ENCODE results near the gene GPI.
A peak's percentile ranks its signal among the peaks of the same experiment; 100 is the strongest.
"Not testable (repeated sequence)": the region's sequence is repeated elsewhere in the genome, so short reads cannot be mapped to it uniquely, and the experiment has no call there.

Gene GPI

DNA sequence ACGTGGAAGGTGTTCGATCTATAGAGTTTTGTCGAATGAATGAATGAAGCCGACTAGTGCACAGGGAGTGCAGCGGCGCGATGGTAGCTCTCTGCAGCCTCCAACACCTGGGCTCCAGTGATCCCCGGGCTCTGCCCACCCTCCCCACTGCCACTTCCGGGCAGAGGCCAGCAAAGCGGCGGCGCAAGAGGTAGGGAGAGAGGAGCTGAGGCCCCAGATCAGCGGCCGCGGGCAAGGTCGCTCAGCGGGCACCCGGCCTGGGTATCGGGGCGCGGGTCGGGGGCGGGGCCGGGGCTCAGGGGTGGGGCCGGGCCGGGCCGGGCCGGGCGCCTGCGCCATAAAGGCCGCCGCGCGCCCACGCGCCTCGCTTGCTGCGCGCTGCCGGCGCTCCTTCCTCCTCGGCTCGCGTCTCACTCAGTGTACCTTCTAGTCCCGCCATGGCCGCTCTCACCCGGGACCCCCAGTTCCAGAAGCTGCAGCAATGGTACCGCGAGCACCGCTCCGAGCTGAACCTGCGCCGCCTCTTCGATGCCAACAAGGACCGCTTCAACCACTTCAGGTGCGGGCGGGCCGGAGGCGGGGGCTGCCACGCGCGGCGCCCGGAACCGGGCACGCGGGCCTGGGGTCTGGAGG, at the start of gene GPI:
Gene GPI, plus strand, starts transcription at position 367 of the 633 bp plus-strand sequence. Its CDS starts 71 bp downstream, at position 438.
- peak; percentile 59 for DNase-seq (ENCODE audit: low read depth)

DNA sequence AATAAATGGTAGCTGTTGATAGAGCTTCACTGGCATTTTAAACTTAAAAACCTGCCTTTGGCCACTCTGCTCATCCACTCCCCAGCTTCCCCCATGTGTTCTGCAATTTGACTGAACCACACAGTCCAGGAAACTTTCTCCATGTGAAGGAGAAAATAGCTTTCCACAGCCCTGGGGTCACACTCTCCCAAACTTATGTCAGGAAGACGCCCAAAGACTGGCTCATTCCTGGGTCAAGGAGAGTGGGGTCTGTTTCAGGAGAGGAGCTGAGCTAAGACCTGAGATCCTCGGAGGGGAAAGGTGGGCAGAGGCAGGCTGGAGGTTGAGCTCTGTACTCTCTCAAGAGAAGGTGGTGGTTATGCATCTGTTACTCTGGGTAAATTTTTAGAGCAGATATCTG, 48.7 kb upstream of the GPI start:
- DNase-seq (ENCODE audit: low read depth): no peak

DNA sequence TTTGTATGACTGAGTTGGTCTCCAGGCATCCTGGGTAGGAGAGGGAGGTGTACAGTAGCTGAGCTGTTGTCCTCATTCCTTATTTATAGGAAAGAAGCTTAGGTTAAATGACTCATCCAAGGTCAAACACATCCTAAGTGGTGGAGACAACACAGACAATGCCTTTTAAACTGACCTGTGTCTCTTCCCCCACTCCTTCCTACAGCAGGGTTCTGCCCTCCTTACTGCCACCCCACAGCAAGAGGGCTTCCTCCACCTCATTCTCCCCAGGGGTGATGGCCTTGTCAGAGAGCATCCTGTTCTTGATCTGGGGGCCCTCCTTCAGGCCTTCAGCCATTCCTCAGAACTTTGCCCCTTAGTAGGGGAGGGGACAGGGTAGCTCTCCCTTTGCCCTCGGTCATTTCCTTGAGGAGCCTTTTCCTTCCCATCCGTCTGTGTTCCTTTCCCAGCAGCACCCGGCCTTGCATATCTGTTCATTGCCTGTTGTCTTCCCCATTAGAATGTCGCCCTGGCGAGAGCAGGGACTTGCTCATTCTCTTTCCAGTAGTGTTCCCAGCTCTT, 48.2 kb upstream of the GPI start:
- peak; percentile 82 for DNase-seq (ENCODE audit: low read depth)

DNA sequence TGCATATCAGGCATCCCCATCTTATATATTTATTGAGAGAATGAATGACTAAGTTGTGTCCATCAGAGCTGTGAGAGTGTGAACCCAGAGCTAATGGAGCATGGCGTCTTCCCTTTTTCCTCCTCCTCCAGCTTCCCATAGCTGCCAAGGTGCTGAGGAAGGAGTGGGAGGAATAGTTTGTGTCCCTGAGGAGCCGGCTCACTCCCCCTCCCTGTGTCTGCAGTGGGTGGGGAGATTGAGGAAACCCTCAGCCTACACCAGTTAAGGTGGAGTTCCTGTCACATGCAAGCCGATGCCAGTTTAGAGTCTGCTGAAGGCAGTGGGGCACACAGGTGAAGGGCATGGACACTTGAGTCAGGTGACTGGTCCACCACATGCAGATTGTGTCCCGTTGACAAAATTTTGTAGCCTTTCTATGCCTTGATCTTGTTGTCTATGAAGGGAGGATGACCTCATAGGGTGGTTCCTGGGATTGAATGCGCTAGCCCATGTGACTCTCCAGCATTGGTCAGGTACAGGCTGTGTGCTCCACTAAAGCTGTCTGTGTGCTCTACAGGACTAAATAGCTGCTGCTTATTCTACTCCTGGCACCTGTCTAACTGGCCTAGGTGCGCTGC, 47.6 kb upstream of the GPI start:
- peak; percentile 37 for DNase-seq (ENCODE audit: low read depth)

DNA sequence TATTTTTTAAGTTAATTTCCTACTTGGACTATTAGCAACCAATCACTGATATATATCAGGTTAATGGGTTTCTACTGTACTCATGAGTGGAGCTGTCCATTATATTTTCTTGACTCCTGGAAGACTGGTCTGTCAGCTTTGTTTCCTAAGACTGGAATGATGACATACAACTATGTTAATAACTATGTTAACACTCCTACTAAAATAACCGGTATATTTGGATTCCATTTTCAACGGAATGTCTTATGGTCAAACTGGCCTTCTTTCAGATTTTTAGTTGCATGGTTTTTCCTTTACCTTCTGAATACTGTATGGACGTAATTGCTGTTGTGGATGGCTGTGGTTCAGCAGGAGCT, 45.8 kb upstream of the GPI start:
- no peak for DNase-seq (ENCODE audit: low read depth)

DNA sequence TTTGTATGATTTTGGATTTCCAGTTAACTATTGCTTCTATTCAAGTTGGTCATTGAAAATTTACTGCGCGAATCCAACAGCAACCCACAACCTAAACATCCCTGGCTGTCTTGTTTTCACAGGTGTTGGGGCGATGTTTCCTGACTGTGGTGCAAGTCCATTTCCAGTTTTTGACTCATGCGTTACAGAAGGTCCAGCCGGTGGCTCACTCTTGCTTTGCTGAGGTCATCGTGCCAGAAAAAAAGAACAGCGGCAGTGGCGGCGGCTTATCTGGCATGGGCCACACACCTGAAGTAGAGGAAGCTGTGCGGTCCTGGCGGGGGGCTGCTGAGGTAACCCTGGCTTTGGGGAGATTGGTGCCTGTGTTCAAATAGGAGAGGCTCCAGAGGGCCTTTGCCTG, 45.2 kb upstream of the GPI start:
- DNase-seq (ENCODE audit: low read depth): no peak

DNA sequence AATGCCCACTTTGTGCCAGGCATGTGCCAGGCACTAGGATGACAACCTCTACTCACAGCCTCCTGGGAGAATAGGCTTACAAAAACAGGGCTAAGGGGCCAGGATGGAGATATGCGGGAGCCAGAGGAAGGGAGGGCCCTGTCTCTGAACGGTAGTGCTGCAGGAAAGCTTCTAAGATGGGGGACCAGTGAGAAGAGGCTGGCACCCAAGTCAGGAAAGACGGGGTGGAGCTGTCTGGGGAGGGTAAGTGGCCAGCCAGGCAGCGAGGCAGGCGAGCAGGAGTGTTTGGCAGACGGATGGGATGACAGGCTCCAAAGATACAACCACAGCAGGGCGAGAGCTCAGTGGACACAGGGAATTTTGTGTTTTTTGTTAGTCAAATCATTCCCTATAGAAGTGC, 44.7 kb upstream of the GPI start:
- DNase-seq (ENCODE audit: low read depth): no peak

DNA sequence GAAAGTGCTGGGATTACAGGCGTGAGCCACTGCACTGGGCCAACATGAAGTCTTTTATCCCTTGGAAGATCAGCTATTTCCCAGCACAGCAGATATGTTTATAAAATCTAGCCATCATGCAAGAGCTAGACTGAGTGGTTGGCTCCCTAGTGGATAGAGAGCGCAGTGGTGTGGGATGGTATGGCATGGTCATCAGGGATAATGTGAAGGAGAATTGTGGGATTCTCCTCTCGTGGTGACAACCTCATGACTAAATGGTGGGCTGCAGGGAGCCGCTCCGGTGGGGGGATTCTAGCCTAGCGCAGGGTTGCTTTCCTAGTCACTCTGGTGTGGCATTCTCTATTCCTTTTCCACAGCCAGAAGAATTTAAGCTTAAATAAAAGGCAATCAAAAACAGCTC, 43.3 kb upstream of the GPI start:
- no peak for DNase-seq (ENCODE audit: low read depth)

DNA sequence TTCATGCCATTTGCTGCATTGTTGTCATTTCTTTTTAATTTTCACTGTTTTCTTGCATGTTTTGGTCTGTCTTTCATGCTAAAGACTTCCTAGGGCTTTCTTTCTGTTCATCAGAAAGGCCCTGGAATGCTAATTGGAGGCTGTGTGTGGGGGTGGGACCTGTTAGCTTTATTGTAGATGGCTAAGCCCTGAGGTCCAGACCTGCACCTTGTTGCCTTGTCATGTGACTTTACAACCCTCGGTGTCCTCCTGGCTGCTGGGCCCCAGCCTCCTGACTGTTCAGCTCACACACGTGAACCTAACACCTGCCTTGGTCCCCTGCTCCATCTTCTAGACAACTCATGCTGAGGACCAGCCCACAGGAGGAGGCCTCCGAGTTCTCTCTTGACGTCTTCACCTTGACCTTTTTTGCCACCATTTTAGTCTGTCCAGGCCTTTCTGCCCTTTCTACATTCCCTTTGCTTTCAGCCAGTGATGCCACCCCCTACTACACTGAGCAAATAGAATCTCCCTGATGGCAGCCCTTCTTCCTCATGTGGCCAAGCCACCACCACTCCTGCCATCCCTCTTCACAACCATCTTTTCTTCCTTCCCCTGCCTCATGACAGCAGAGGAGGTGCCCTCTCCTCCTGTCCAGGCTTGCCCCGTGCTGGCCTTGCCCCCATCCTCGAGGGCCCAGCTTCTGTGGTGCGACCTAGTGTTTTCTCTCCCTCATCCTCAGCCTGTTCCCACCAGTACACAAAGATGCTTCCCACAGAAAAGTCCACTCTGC, 41.4 kb upstream of the GPI start:
- no peak for DNase-seq (ENCODE audit: low read depth)

DNA sequence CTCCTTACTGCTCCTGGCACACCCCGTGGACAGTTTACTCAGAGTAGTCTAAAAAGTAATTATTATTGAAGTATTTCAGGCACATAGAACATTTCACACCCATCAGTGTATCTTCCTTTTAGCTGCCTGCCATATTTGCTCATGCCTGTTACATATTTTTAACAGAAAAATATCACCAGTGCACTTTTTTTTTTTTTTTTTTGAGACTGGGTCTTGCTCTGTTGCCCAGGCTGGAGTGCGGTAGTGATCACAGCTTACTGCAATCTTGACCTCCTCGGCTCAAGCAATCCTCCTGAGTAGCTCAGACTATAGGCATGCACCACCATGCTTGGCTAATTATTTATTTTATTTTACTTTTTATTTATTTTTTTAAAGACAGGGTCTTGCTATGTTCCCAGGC, 40.7 kb upstream of the GPI start:
- no peak for DNase-seq (ENCODE audit: low read depth)

DNA sequence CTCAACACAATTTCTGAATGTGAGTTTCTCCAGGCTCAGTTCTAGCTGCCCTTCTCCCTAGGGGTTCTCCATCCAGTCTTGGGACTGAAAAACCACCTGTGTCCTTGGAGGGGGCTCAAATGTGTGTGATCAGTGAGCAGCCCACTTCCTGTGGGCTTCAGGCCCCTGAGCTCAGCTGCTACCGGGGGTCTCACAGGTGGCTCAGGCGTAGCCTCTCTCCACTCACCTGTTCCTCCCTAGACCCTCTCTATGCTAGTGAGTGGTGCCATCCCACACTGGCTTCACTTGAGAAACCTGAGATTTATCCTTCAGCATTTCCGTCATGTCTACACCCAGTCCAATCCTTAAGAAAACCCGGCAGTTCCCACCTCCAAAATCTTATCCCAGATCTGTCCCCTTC, 39.8 kb upstream of the GPI start:
- no peak for DNase-seq (ENCODE audit: low read depth)

DNA sequence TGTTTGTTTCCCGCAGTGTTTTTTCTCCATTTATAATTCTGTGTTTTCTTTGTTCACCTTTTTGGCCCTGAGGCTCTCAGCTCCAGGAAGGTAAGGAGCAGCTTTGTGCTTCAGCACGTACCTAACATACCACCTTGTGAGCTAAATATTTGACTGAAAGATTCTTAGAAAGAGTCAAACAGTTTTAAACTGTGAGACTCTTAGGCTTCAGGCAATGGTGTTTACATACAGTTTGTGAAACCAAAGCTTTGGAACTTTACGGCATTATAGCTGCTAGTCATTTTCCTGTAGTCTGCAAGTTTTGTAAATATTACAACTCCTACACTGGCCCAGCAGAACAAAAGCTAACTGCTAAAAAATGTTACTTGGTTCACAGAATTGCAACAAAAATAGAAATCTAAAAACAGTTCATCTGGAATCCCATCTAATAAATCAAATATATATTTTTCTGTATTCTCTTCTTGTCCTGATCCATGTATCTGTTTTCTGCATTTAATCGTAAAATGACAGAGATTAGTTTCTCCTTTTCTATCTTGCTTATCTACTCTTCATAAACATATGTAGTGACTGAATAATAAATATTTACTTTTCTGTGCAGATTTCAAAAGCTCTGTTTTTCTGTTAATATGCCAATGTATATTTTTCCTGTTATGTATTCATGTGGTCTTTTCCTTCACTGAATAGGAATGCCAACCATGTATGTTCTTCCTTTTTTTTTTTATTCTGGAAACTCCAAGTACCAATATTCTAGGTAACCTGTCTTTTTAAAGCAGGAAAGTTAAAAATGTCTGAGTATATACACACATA, 38.8 kb upstream of the GPI start:
- no peak for DNase-seq (ENCODE audit: low read depth)

DNA sequence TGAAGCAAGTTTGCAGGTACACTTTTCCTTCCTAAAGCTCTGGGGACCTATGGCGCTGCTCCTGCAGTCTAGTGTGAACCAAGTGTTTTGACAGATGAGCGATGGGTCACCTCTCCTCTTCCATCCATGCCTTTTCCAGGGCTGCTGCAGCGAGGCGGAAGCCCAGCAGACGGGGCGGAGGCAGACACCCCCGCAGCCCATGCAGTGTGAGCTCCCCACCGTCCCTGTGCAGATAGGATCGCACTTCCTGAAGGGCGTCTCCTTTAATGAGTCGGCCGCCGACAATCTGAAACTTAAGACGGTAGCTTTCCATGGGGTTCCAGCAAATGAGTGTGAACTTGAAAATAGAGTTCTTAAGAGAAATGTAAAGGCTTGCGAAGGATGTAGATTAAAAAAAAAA, 37.1 kb upstream of the GPI start:
- DNase-seq (ENCODE audit: low read depth): no peak

DNA sequence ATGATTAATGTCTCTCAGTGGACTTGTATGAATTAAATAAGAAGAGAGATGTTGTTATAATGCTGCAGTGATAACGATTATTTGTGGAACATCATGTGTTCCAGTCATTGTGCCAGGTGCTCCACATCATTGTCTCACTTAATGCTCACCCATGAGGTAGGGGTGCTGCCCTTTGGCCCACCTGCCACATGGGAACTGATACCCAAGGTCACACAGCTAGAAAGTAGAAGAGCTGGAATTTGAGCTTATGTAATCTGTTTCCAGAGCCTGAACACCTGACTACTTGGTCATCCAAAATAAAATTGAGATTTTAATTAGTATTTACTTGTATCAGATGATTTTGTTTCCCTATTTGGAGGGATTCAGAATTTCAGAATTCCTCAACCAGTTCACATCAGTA, 36.0 kb upstream of the GPI start:
- DNase-seq (ENCODE audit: low read depth): no peak

DNA sequence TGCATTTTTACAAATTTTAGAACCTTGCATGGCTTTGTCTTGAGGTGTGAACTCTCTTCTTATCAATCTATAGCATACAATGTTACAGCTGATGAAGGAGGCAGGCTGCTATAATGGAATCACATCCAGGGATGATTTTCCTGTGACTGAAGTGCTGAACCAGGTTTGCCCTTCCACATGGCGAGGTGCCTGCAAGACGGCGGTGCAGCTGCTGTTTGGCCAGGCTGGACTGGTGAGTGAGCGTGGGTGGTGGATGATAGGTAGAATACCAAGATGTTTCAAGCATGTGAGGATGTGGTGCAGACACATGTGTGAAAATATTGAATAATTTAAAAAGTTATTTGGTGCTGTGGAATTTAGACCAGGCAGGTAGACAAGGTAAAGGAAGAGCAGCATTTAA, 34.9 kb upstream of the GPI start:
- DNase-seq (ENCODE audit: low read depth): no peak

DNA sequence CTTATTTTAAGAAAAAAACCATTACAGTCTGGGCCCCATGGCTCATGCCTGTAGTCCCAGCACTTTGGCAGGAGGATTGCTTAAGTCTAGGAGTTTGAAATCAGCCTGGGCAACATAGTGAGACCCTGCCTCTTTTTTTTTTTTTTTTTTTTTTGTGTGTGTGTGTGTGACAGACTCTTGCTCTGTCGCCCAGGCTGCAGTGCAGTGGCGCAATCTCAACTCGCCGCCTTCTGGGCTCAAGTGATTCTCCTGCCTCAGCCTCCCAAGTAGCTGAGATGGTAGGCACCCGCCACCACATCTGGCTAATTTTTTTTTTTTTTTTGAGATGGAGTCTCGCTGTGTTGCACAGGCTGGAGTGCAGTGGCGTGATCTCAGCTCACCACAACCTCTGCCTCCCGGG, 34.4 kb upstream of the GPI start:
- not testable (repeated sequence) for DNase-seq (ENCODE audit: low read depth)

DNA sequence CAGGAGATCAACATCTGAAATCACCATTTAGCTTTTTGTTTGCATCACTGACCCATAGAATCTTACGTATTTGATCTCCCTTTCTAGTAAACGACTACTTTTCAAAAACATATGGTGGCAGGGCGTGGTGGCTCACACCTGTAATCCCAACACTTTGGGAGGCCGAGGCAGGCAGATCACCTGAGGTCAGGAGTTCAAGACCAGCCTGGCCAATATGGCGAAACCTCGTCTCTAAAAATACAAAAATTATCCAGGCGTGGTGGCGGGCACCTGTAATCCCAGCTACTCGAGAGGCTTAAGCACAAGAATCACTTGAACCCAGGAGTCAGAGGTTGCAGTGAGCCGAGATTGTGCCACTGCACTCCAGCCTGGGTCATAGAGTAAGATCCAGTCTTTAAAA, 33.4 kb upstream of the GPI start:
- DNase-seq (ENCODE audit: low read depth): not testable (repeated sequence)

DNA sequence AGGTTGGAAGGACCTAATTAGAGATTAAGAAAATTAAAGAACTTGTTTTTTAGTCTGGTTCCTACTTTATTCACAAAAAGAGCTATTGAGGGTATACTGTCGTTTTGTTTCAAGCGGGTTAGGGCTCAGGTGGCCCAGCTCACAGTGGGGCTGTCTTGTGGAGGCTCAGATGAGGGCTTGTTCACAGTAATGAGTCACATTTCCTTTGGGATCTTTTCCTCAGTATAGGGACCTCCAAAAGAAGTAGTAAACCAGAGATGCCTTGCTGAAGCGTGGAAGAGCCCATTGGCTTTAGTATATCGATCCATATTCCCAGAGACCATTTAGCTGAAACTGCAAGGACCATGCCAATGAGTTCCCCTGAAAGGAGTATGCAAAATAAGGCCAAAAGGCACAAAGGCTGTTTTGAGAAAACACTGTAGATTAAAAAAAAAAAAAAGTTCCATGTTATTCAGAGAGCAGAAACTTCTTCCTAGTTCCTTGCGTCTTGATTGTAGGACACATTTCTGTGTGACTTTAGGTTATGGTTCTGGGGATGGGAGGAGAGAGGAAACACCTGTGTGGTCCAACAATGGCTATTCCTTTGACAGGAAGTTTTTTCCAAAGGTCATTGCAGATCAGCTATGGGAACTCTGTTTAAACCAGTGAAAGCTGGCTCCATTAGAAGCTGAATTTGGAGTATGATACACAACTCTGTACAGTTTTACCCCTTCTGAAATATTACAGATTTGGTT, 32.8 kb upstream of the GPI start:
- peak; percentile 42 for DNase-seq (ENCODE audit: low read depth)

DNA sequence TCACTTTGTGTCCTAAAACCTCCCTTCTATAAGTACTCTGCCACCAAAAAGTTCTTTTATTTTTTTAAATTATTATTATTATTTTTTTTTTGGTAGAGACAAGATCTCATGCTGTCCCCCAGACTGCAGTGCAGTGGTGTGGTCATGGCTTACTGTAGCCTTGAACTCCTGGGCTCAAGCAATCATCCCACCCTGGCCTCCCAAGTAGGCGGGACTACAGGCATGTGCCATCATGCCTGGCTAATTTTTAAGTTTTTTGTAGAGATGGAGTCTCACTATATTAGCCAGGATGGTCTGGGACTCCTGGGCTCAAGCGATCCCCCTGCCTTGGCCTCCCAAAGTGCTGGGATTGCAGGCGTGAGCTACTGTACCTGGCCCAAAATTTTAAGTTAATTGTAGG, 29.1 kb upstream of the GPI start:
- no peak for DNase-seq (ENCODE audit: low read depth)

DNA sequence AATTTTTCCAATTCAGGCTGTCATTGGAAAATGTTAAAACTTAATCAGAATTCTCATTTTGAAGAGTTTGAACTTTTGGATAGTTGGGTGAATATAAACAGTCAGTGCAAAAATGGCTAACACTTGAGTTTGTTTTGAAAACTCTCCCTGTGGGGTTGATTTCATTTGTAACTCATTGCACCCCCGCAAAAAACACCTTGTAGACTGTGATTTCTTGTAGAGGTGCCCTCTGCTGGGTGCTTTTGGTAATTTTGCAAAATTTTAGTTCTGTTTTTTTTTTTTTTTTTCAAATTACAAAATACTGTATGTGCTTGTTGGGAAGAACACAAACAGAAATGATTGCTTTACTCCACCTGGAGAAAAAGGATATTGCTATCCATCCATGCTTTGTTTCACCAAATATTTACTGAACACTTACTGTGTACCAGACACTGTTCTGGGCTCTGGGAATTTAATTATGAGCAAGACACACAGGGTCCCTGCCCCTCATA, 28.2 kb upstream of the GPI start:
- peak; percentile 54 for DNase-seq (ENCODE audit: low read depth)

DNA sequence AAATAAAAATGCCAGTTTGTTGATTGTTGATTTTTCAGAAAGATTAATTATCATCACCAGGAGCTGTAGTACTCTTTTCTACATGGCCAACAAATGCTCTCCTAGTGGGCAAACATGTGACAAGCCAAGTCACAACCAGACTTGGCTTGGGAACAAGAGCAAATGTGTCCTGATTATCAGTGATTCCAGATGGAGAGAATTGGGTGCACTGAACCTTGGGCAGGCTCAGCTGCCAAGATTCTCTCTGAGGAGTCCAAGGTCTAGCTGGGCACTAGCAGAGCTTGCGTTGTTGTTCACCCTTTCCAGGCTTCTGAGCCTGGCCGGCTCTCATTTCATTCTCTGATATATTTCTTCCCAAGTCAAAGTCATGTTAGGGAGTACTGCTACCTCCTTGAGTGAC, 27.3 kb upstream of the GPI start:
- DNase-seq (ENCODE audit: low read depth): no peak

Measured in ELR (cell line).